Measurements from ENCODE around the gene RAB5IF.
"Not testable (repeated sequence)": the region's sequence is repeated elsewhere in the genome, so short reads cannot be mapped to it uniquely, and the experiment has no call there.

Gene RAB5IF, protein sequence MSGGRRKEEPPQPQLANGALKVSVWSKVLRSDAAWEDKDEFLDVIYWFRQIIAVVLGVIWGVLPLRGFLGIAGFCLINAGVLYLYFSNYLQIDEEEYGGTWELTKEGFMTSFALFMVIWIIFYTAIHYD

DNA sequence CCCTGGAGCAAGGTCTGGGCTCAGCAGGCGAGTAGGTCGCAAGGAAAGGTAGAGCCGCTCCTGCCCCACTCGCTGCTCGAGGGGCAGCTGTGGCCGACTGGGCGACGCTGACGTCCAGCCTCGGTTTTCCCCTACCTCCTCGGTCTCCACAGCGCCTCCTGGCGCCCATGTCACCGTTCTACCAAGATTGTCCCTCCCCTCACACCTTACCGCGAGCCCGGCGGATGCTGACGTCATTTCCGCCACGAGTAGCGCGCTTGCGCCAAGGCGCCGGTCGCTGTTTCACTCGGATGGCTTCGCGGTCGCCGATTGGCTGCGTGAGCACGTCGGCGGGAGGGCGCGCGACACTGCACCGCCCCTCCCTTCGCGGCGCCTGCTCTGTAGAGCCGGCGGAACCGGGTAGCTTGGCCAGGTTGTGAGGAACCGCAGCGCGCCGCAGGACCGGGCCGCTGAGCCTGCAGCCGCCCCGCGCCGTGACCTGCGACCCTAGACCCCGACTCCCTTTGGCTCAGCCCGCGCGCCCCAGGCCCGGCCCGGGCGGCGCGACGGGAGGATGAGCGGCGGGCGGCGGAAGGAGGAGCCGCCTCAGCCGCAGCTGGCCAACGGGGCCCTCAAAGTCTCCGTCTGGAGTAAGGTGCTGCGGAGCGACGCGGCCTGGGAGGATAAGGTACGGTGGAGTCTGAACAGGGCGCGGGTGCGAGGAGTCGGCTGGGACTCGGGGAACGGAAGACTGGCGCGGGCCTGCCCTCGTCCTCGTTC lies at the start of gene RAB5IF:
Gene RAB5IF, plus strand, starts transcription at position 381 of the 759 bp plus-strand sequence. Its CDS starts 173 bp downstream, at position 554.
- peak; percentile 100 for DNase-seq

DNA sequence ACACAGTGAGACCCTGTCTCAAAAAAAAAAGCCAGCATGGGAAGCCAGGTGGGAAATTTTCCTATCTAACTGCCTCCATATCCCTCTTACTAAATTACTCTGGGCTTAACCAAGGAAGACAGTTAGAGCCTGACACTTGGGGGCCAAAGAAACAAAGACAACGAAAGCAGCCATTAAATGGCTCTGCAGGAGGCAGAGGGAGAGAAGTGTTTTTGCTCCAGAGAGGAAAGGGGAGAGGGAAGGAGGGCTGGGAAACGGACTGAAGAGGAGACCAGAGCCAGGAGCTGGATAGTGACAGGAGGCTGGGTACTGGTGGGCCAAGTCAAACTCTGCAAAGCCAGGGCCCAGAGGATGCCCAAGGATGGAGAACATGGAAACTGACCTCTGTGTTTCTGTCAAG lies 42.9 kb upstream of the RAB5IF start:
- DNase-seq: no peak

DNA sequence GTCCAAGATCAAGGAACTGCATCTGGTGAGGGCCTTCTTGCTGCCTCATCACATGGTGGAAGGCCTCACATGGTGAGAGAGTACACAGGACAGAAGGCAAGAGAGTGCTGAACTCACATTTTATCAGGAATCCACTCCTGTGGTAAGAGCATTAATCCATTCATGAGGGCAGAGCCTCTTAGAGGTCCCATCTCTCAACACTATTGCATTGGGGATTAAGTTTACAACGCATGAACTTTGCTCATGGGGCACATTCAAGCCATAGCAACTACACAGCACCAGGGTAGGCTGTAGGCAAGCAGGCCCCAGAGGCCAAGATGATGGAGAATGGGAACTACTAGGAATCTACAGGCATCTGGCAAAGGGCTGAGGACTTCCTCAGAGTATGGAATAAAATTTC lies 42.2 kb upstream of the RAB5IF start:
- no peak for DNase-seq

DNA sequence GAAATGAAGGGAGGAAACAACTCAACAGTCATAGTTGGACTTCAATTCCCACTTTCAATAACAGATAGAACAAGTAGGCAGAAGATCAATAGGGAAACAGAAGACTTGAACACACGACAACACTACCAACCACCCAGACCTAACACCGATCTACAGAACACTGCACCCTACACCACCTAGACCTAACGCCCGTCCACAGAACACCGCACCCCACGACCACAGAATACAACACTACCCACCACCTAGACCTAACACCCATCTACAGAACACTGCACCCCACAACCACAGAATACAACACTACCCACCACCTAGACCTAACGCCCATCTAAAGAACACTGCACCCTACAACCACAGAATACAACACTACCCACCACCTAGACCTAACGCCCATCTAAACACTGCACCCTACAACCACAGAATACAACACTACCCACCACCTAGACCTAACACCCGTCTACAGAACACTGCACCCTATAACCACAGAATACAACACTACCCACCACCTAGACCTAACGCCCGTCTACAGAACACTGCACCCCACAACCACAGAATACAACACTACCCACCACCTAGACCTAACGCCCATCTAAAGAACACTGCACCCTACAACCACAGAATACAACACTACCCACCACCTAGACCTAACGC lies 41.4 kb upstream of the RAB5IF start:
- not testable (repeated sequence) for DNase-seq

DNA sequence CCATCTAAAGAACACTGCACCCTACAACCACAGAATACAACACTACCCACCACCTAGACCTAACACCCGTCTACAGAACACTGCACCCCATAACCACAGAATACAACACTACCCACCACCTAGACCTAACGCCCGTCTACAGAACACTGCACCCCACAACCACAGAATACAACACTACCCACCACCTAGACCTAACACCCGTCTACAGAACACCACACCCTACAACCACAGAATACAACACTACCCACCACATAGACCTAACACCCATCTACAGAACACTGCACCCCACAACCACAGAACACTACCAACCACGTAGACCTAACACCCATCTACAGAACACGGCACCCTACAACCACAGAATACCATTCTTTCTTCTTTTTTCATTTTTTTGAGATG lies 40.9 kb upstream of the RAB5IF start:
- DNase-seq: not testable (repeated sequence)

DNA sequence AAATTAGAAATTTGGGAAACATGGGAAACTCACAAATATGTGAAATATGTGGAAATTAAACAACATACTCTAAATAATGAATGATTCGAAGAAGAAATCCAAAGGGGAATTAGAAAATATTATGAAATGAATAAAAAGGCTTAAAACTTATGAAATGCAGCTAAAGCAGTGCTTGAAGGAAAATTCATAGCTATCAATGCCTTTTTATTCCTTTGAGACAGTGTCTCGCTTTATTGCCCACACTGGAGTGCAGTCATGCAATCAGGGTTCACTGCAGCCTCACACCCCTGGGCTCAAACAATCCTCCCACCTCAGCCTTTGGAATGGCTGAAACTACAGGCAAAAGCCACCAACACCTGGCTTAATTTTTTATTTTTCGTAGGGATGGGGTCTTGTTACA lies 40.1 kb upstream of the RAB5IF start:
- DNase-seq: no peak

DNA sequence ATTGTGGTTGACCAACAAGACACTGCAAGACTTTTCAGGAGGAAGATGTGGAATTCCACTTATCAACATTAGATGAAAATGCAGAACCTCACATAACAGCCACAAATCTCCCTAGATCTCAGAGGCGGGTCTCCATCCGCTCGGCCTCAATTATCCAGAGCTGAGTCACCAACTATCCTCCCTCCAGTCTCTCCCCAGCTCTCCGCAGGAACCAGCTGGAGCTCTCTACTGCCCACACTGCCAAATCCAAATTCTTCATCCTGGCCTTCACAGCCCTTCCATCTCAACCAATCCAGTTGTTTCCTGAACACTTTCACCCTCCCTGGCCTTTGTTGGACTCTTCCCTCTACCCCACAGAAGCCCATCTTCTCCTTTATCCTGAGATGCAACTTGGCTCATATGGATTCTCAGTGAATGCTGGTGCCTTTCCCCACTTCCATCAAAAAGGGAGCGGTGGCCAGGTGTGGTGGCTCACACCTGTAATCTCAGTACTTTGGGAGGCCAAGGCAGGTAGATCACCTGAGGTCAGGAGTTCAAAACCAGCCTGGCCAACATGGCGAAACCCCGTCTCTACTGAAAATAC lies 35.6 kb upstream of the RAB5IF start:
- DNase-seq: no peak

DNA sequence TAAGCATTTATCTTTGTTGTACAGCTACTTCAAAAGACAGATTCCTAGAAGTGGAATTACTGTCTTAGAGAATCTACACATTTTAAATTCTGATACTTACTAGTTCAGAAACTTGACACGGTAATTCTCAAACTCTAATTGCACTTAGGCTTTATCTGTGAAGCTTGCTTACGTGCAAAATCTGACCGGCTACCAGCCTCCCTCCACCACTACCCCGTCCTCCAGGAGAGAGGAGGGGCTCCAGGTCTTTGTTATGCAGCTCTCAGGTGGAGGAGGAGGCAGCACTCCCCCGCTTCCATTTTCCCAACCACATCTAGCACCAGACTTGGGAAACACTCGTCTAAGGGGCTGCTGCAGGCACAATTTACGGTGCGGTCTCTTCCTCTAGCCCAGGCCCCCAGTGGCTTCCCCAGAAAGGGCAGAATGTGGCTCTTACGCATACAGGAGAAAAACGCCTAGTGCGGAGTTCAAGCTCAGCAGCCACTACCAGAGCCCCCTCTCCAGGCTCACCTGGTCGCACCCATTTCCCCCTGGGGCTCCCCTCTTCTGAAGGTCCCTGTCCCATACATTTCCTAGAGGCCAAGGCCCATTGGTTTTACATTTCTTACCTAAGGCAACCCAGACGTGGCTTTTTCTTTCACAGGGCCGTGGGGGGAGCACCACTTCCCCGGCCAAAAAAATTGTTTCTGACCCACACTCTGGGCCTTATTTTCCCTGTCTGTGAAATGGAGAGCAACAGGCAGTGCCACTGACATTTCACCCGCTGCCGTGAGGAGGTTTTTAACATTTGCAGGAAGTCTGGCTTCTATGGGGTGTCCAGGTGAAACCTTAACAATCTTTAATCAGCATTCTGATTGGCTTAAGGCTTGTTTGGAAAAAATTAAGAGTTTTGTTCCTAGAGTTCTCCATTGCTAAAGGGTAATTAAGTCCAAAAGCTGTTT lies 33.7 kb upstream of the RAB5IF start:
- no peak for DNase-seq

DNA sequence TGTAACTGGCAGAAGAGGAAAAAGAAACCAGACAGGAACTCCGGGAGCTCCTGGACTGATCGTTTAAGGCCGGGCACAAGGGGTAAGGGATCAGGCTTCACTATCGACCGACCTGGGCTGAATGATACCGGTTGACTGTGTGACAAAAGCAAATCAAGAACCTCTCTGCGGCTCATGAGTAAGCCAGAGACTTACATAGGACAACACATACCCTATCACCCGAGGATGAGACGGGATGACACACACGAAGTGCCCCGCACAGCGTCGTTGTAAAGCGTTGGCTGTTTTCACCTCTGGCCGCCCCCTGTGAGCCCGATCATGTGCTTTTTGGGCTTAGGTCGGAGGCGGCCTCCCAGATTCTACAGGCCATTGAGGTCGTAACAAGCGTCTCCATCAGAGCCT lies 32.9 kb upstream of the RAB5IF start:
- no peak for DNase-seq

DNA sequence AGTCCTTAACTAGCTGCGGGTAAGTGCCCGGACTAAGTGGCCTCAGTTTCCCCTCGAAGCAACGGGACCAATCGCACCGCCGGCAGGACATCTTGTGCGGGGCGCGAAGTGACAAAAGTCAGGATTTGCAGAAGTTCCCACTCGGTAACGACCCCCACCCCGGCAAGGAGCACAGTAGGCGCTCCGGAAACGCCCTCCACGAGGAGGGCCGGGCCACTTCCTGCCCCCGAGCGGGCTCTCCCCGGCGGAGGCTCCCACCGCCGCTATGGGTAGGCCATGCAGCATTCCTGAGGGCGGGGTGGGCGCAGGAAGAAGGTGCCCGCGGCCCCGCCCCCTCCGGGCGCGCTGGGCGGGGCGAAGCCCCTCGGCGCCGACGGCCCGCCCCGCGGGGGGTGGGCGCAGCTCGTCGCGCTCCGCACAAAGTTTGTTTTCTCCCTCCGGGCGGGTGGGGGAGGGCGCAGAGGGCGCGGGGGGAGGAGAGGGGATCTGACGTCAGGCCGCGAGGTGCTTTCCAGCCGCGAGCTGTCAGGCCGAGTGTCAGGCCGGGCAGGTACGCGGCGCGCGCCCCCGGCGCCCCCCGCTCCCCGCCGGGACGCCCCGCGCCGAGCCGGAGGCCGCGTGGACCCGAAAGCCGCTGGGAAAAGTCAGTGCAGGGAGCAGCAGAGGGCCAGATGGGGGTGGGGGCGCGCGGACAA lies 32.3 kb upstream of the RAB5IF start, which contains the start of gene TGIF2:
Gene TGIF2, plus strand, starts transcription at position 495 of the 695 bp plus-strand sequence. CDS start 5,178 bp downstream, outside the sequence.
- peak; percentile 93 to 96 for DNase-seq

DNA sequence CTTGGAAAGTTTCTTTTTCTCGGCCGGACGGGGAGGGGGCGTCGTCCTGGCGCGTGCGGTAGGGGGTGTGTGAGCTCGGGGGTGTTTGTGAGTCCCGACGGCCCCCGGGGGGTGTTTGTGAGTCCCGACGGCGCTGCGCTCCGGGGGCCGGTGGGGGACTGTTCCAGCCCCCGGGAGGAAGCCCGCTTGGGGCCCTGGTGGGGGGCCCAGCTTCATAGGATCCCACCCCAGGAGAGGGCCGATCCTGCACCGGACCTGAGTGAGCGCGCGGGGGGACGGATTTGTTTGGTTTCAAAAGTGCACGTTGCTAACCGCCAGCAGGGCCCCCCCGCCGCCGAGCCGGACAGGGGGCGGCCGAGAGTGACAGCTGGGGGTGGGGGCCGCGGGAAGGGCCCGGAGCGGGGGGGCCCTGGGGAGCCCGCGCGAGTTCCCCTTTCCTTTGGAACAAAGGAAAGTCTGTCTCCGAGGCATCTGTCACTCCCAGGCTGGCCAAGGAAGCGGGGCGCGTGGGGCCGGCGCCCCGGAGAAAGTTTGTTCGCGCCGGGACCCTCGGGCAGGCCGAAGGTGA lies 31.7 kb upstream of the RAB5IF start:
- no peak for DNase-seq

DNA sequence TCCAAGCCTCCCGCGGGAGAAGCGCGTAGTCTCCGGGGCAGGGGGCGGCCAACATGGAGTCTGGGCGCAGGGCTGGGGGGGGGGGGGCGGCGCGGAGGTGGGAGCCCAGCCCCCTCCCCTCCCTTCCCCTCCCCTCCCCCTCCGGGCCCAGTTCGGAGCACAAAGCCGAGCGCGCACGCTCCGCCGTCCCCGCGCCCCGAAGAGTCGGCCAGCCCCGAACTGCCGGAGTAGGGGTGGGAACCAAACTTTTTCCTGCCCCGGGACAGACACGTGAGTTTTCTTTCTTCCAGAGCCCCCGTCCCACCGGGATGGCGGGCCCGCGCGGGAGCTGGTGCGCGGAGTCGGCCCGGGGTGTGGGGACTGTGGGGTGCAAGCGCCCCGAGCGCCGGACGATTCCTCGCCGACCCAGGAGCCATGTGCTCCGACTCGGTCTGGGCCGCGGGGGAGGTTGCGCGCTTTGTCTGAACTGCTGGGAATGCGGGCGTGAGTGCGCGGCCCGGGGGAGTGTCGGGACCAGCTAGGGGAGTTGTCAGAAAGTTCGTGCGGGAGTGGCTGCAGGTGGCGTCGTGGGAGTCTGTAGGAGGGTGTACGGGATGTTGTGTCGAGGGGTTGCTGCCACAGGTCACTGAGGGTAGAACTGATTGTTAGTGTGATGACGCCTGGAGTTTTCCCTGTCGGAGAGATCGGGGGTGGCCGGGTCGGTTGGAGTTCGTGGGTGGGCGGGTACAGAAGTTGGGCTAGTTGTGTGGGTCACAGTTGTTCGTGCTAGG lies 31.0 kb upstream of the RAB5IF start:
- peak; percentile 37 to 75 for DNase-seq

DNA sequence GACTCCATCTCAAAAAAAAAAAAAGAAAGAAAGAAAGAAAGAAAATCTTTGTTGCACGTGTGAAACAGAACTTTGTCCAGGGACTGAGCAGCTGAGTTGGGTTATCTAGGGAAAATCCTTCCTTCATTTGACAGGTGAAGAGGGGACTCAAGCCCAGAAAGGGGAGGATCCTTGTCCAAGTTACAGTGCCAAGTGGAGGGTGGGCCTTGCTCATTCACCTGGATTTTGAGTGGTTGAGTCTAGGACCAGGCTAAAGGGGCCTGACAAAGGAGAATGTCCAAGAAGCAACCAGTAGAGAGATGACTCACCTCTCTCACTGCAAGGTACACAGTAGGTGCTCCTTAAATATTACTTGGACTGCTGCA lies 29.5 kb upstream of the RAB5IF start:
- no peak for DNase-seq

DNA sequence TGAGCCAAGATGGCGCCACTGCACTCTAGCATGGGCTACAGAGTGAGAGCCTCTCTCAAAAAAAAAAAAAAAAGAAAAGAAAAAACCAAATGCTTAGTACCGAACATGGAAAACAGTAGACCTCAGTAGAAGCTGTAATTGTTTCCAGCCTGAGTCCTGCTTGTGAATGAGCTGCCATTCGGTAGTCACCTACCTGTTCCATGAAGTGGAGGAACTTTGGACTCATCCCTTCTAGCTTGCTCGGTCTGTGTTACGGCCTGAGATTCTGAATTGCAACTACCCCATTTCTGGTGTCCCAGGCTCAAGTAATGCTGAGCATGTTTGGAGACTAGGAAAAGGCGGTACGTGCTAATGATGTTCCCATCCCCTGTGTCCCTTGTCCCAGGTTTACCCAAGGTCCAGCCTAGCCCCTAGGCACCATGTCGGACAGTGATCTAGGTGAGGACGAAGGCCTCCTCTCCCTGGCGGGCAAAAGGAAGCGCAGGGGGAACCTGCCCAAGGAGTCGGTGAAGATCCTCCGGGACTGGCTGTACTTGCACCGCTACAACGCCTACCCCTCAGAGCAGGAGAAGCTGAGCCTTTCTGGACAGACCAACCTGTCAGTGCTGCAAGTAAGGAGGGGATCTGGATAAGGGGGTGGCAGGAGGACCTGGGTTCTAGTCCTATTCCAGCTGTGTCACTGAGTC lies 27.1 kb upstream of the RAB5IF start:
- DNase-seq: no peak

DNA sequence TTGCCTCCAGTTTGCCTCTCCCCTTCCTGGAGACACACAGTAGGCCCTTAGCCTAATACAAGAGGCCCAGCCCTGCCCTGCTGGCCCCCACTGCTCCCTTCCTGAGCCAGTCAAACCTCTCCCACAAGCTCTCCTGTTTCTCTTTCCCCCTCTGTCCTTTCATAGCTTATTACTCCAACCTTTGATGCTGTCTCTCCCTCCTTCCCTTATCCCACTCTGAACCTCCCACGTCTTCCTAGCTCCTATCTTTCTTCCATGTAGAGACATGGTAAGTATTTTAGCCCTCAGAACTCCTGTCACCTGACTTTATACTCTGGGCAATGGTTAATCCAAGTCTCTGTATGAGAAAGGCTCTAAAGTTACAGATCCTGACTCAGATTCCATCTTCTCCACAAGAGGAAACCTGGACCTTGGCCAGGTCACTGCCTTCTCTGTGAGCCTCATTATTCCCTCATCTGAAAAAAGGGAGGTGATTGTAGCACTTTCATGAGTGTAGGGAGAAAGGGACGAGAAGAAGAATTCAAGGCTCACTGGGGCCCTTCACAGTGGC lies 25.5 kb upstream of the RAB5IF start:
- no peak for DNase-seq

DNA sequence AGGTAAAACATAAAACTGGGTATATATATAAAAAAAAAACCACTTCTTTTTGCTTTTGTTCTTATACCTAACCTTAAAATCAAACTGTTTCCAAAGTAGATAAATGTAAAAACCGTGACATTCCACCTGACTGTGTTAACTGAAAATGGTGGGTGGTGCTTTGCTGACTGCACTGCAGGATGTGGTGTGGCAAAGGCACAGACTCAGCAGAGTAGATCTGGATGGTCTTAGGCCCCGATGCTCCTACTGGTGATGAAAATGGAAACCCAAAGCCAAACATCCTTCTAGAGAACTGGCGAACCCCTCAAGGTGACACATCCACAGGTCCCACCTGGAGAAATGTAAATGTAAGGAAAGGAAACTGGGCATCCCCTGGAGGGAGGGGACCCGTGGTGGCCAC lies 23.3 kb upstream of the RAB5IF start:
- no peak for DNase-seq

DNA sequence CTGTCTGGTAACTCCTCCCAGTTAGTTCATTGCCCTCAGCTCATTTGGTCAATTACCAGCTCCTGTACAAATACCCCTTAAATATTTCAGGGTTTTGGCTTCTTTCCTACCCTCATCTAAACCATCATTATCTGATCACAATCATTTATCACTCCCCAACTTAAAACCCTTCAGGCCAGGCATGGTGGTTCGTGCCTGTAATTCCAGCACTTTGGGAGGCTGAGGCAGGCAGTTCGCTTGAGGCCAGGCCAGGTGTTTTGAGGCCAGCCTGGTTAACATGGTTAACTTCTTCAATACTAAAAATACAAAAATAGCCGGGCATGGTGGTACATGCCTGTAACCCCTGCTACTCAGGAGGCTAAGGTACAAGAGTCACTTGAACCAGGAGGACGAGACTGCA lies 22.8 kb upstream of the RAB5IF start:
- DNase-seq: no peak

DNA sequence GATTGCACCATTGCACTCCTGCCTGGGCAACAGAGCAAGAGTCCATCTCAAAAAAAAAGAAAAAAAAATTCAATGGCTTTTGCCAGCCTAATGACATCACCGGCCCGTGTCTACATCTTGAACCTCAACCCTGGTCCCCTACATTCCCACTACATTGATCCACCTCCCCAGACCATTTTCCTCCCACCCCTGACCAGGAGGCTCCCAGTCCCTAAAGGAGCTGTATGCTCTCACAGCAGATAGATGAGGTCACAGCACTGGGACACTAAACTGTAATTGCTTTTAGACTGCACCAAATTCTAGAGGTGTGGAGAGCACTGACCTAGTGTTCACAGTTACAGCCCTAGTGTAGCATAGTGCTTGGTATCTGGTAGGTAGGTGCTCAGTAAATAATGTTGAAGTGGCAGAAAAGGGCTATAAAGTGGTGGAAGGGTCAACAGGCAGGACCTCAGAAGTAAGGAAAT lies 21.5 kb upstream of the RAB5IF start:
- DNase-seq: no peak

DNA sequence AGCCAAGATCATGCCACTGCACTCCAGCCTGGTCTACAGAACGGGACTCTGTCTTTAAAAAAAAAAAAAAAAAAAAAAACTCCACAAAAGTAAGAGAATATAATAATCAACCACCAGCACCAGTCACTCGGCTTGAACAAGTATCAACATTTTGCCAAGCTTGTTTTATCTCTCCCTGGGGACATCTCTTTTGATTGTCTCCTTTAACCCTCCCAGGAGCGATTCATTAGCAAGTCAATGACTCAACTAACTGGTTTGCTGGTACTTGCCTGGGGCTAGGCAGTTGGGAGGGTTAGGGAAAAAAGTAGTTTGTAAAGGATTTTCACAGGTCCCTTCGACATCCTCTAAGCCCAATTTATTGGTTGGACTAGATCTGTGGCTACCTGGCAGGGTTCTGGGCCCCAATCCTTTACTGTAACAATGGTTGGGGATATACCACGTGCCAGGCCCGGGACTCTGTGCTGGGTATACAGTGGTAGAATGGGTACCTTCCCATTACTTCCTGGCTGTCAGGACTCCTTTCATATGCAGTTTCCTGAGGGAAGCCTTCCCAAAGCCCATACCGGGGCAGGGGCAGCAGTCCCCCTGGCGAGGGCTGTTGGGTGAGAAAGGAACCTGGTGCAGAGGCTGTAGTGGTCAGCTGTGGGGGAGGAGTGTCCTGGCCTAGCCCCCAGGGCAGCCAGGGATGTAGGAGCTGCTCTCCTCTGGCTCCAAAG lies 20.0 kb upstream of the RAB5IF start:
- DNase-seq: no peak

All from SW 1271 (cell line).